Measurements from ENCODE around the gene POU2AF3. TPM values are rescaled to one million over a fixed set of nuclear protein-coding genes. Genes with fewer than 3 reads are reported as not detected.
"Not testable (repeated sequence)": the region's sequence is repeated elsewhere in the genome, so short reads cannot be mapped to it uniquely, and the experiment has no call there.

POU2AF3 gene
- total RNA-seq, 1 donor from 2014 or later, result 0.72 TPM

DNA sequence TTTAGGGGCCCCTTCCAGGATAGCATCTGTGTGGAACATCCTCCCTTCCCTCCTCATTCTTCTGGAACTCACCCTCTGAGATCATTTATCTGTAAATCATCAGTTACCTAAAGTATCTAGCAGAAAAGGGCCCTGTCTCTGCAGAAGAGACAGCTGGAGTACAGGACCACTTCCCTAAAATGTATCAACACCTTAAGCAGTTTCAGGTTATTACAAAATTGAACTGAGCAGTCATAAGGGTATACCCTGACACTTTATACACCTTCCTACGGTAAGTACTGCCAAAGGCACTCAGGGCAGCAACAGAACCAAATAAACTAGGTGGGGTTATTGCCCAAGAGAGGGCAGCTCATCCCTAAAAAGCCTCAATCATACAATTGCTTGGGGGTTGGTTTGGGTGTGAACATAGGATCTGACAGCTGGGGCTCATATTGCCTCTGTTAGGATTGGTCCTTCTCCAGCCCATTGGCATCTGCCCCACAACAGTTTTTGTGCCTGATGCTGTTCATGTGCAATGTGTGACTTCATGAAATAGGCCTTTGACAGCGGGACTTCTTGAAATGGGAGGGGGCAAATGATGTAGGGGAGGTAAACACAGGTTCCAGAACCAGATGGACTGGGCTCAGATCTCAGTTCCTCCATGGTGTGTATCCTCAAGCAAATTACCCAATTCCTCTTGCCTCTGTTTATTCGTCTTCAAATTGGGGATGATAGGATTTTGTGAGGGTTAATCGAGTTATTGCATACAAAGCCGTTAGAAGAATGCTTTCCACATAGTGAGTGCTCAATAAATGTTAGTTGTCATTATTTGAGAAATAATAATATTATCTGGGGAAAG is 2.9 kb downstream of the POU2AF3 start:
- DNase-seq, result peak; percentile 84

DNA sequence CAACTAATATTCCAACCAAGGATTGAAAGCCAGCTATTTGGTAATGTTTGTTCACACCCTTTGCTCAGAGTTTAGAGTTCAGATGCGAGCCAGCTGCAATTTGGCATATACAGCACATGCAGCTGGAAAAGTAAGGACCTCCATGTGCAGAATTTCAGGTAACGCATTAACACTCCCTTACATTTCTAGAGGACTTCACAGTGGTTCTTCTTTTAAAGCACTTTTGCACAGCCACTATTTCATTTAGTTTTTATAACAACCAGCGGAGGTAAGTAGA is 3.4 kb downstream of the POU2AF3 start:
- DNase-seq, result no peak

DNA sequence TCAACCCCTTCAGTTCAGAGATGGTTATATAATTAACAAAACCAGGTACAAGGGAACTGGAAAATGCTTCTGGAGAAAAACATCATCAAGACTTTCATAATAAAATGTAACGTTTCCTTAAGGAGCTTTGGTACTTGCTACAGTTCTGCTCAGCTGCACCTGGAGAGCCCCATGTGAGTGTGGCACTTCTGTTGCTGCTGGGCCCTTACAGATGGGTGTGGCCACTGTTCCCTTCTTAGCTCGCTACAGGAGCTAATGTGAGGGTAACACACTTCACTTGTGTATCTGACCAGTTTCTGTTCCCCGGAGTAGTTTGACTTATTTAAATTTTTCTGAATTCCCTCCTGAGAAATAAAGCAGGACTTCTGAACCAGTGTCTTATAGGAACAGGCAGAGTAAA is 4.0 kb downstream of the POU2AF3 start:
- DNase-seq, result no peak

GRCh38 chr11:111303461-111303860 is 5.1 kb downstream of the POU2AF3 start:
- DNase-seq, result peak; percentile 73

- DNase-seq, result peak; percentile 50
Measured at GRCh38 chr11:111305162-111305802, 6.9 kb downstream of the POU2AF3 start.

GRCh38 chr11:111305876-111306275 is 7.5 kb downstream of the POU2AF3 start:
- DNase-seq, result no peak

DNA sequence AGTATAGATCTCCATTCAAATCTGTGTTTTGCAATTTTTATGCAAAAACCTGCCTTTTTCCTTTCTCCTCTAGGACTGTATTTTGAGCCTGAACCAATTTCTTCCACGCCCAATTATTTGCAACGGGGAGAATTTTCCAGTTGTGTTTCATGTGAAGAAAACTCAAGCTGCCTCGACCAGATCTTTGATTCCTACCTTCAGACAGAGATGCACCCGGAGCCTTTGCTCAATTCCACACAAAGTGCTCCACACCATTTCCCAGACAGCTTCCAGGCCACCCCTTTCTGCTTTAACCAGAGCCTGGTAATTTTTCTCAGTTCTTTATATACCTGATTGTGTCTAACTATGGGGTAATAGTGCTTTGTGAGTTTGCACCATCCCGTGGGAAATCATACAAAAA is 8.0 kb downstream of the POU2AF3 start:
- DNase-seq, result no peak

DNA sequence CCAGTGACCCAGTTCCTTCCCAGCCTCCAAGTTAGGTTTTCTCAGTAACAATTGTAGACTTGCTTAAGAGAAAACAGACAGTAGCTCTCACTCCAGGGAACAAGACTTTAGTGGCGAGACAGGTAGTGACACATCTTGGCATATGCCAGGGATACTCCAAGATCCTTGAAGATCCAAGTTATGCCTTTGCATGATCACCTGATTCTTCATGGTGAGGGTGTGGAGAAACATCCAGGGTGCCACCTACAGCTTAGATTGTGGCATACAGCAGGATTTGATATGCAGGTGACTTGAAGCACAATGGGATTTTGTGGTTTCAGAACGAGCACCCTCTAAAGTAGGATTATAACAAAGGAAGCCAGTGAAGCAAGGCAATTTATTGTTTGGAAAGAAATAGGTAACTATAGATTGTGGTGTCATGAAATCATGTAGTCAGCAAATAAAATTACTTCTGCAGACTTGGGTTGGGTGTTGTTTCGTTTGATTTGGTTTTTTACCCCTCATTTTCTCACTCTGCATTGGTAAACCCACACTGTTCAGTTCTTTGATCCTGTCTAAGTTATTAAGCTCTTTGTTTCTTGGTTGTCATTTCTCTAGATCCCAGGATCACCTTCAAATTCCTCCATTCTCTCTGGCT is 9.2 kb downstream of the POU2AF3 start:
- DNase-seq, result no peak

GRCh38 chr11:111308140-111308539 is 9.8 kb downstream of the POU2AF3 start:
- DNase-seq, result peak; percentile 93

GRCh38 chr11:111309215-111309915 is 11.0 kb downstream of the POU2AF3 start:
- no peak for DNase-seq

DNA sequence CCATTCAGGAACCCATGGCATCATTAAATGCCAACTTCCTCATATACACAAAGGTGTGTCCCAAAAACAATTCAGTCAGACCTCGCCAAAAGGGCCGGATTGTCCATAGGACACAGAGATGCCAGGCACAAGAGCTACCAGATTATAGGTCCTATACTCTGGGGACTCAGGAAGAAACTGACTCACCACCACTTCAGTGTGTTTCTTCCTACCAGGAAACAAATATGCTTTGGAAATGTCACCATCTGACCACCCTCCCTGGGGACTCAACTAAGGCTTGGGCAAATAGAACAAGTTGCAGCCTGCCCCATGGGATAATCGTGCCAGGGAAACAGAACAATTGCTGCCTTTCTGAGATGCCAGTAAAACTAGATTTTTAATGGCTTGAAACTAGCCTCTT is 11.7 kb downstream of the POU2AF3 start:
- no peak for DNase-seq

DNA sequence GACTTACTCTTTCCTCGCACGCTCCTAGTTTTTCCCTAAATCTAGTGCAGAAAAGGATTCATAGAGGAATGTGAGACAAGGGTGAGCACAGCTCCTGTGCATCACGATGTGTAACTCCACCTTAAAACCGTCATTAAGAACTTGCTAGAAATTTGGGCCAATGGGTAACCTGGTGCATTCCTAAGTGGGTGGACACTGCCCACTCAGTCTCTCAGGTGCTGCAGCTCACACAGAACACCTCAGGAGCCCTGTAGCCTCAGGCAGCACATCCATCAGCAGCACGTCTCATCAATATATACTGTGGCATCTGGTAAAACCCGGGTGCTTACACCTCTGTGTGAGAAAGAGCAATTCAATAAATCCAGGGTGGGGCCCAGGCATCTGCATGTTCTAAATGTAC is 12.4 kb downstream of the POU2AF3 start:
- no peak for DNase-seq

DNA sequence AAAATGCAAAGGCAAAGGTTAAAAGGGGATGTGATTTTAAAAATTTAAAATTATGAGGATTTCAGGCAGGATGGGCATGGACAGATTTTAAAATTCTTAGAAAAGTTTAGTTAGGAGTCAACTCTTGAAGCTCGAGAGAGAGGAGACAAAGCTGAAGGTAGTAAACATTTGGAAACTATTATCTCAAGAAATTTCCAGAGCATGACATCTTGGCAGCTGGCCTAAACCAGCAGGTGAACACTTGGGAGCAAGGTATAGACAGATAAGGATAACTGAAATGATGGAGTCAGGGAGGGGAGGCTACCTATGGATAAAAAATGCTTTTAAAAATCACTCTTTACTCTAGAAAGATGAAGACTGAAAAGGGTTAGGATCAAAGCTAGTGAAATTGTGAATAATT is 13.7 kb downstream of the POU2AF3 start:
- no peak for DNase-seq

DNA sequence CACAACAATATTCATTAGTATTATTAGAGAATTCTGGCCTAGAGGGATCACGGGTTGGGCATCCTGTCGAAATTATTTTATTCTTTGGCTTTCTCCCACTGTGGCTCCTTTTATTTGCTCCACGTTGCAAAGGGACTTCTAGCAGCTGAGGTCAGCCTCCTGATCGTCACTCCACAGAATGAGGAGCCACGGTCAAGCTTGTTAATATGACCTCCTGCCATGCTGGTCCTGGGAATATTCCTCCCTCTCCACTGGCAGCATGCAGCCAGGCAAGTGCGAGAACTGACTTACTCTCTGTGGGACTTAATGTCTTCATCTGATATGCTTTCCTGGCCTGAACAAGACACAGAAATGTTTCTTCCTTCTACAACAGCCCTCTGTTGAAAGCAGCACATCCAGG is 20.9 kb downstream of the POU2AF3 start:
- DNase-seq, result no peak

DNA sequence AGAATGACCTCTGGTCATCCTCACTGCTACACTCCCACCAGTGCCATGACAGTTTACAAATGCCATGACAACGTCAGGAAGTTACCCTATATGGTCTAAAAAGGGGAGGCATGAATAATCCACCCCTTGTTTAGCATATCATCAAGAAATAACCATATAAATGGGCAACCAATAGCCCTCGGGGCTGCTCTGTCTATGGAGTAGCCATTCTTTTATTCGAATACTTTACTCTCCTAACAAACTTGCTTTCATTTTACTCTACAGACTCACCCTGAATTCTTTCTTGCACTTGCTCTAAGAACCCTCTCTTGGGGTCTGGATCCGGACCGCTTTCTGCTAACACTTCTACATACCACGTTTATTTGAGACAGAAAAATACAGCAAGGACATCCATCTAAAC is 21.9 kb downstream of the POU2AF3 start:
- DNase-seq, result not testable (repeated sequence)

GRCh38 chr11:111320728-111321568 is 22.6 kb downstream of the POU2AF3 start:
- DNase-seq, result peak; percentile 43

DNA sequence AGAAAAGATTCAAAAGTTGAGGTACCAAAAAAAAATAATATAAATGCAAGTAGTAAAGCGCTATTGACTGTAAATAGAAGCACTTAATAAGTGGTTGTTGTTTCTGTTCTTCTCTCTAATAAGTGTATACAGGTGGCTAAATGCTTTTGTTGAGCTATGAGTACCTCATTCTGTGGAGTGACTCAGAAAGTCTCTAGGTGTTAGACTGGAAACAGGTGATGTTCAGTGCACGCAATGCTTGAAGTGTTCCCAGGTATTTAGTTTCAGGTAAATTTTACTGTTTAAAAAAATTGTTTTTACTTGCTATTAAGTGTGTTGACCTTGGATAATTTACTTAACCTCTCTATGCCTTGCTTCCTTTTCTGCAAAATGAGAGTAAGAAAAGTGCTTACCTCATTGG is 24.2 kb downstream of the POU2AF3 start:
- DNase-seq, result no peak

GRCh38 chr11:111324277-111324720 is 26.0 kb downstream of the POU2AF3 start:
- peak; percentile 62 for DNase-seq

DNA sequence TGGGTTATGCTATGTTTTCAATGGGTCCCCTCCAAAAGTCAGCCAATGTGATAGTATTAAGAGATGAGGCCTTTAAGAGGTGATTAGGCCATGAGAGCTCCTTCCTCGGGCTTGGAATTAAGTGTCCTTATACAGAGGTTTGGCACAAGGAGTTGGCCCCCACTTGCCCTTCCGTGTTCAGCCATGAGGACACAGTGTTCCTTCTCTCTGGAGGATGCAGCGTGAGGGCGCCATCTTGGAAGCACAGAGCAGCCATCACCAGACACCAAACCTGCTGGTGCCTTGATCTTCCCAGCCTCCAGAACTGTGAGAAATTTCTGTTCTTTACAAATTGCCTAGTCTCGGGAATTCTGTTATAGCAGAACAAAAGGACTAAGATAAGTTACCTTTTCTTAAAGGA is 26.9 kb downstream of the POU2AF3 start:
- no peak for DNase-seq

- DNase-seq, result no peak
Measured at GRCh38 chr11:111326824-111327223, 28.5 kb downstream of the POU2AF3 start.

DNA sequence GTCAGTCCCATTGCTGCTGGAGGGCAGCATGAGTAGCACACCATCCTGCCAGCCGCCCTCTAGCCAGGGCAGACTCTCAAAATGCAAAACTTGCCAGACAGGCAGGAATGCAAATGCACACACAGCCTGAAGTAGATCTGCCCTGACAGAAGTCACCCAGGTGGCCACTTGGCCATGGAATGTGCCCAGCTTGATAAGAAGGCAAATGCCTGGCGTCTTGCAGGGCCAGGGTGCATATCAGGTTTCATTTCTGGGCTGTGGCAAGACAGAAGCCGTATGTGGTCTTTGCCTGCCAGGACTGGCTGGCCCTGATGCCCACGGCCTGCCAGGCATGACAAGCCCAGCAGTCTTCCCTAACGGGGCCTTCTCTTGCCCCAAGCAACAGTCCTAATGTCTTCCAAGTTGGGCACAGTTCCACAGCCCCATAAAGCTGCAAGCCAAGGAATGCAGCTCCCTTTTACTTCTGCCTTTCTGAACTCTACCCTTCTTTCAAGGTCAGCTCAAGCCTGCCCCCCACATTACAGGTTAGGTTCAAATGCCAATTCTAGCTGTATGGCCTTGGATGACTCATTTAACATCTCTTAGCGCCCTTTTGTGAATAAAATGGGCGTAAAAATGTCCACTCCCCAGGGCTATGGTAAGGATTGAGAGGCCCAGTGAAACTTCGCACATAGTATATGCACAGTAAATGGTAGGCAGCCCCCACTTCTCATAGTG is 29.7 kb downstream of the POU2AF3 start:
- peak; percentile 58 for DNase-seq
